WTC11 (cell line): ENCODE data around the gene GRK2.

Experiments used
- FOXJ3 ChIP-seq: sonication (generic); formaldehyde crosslinking; IDR thresholded peaks from 2 replicates; pipeline ENCODE4 v1.9.0; 2021; ENCODE audit warnings: missing genetic modification reagents, mild to moderate bottlenecking, borderline replicate concordance
- FOXK1 ChIP-seq: sonication (generic); formaldehyde crosslinking; IDR thresholded peaks from 2 replicates; pipeline ENCODE4 v1.8.0; 2022; ENCODE audit warnings: mild to moderate bottlenecking, moderate library complexity, missing genetic modification reagents
- KAT7 ChIP-seq: sonication (generic); formaldehyde crosslinking; IDR thresholded peaks from 2 replicates; pipeline ENCODE4 v1.8.1; 2023; ENCODE audit warnings: missing genetic modification reagents, mild to moderate bottlenecking, borderline replicate concordance
- OVOL2 ChIP-seq: fragments of 250-450 bp; sonication (Bioruptor Pico); IDR thresholded peaks from 2 replicates; pipeline ENCODE4 v1.9.0; 2021; ENCODE audit warnings: mild to moderate bottlenecking, borderline replicate concordance
- RELA ChIP-seq: sonication (generic); formaldehyde crosslinking; IDR thresholded peaks from 2 replicates; pipeline ENCODE4 v1.8.1; 2022; ENCODE audit warnings: missing genetic modification reagents, mild to moderate bottlenecking, borderline replicate concordance
- SP1 ChIP-seq: sonication (generic); formaldehyde crosslinking; conservative IDR thresholded peaks from 2 replicates; pipeline ENCODE4 v1.8.1; 2022; ENCODE audit warnings: missing genetic modification reagents
- TCF7 ChIP-seq: sonication (generic); formaldehyde crosslinking; IDR thresholded peaks from 2 replicates; pipeline ENCODE4 v1.8.0; 2022; ENCODE audit warnings: mild to moderate bottlenecking, low read depth, missing genetic modification reagents, moderate library complexity
- TEAD4 ChIP-seq: sonication (generic); formaldehyde crosslinking; IDR thresholded peaks from 2 replicates; pipeline ENCODE4 v1.8.0; 2022; ENCODE audit warnings: mild to moderate bottlenecking, missing genetic modification reagents
- TF ChIP-seq, protein P1 (sequence below): sonication (generic); formaldehyde crosslinking; IDR thresholded peaks from 2 replicates; pipeline ENCODE4 v1.8.1; 2023; ENCODE audit warnings: mild to moderate bottlenecking, missing genetic modification reagents, borderline replicate concordance
- TF ChIP-seq, protein P2 (sequence below): fragments of 200-600 bp; IDR thresholded peaks from 2 replicates; pipeline ENCODE4 v1.8.0; 2022; ENCODE audit warnings: antibody characterized with exemption
- TF ChIP-seq, protein P3 (sequence below): sonication (generic); formaldehyde crosslinking; IDR thresholded peaks from 2 replicates; pipeline ENCODE4 v1.8.0; 2022; ENCODE audit warnings: missing genetic modification reagents
- TF ChIP-seq, protein P4 (sequence below): sonication (generic); formaldehyde crosslinking; IDR thresholded peaks from 2 replicates; pipeline ENCODE4 v1.8.0; 2022; ENCODE audit warnings: mild to moderate bottlenecking, missing genetic modification reagents
- TF ChIP-seq, protein P5 (sequence below): sonication (generic); formaldehyde crosslinking; conservative IDR thresholded peaks from 2 replicates; pipeline ENCODE4 v1.8.1; 2023; ENCODE audit warnings: mild to moderate bottlenecking, low read depth, missing genetic modification reagents, moderate library complexity

DNA sequence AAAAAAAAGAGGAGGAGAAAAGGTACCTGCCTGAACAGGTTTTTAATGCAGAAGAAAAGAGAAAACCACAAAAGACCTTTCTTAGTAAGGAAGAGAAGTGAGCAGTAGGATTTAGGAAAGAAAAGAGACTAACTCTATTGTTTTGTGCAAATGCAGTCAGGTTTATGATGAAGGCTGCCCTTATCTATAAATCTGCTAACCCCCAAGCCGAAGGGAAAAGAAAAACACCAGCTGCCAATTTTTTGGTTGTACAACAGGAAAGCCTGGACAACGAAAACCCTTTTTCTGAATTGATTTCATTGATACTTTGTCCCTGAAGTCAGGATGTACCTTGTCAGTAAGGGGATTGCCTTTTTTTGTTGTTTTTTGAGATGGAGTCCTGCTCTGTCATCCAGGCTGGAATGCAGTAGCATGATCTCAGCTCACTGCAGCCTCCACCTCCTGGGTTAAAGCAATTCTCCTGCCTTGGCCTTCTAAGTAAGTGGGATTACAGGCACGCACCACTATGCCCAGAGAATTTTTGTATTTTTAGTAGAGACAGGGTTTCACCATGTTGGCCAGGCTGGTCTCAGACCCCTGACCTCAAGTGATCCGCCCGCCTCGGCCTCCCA is 65.9 kb downstream of the GRK2 start:
- TF ChIP-seq FOXK1 (CRISPR knock-in tag): no peak
- TF ChIP-seq, protein P1, sequence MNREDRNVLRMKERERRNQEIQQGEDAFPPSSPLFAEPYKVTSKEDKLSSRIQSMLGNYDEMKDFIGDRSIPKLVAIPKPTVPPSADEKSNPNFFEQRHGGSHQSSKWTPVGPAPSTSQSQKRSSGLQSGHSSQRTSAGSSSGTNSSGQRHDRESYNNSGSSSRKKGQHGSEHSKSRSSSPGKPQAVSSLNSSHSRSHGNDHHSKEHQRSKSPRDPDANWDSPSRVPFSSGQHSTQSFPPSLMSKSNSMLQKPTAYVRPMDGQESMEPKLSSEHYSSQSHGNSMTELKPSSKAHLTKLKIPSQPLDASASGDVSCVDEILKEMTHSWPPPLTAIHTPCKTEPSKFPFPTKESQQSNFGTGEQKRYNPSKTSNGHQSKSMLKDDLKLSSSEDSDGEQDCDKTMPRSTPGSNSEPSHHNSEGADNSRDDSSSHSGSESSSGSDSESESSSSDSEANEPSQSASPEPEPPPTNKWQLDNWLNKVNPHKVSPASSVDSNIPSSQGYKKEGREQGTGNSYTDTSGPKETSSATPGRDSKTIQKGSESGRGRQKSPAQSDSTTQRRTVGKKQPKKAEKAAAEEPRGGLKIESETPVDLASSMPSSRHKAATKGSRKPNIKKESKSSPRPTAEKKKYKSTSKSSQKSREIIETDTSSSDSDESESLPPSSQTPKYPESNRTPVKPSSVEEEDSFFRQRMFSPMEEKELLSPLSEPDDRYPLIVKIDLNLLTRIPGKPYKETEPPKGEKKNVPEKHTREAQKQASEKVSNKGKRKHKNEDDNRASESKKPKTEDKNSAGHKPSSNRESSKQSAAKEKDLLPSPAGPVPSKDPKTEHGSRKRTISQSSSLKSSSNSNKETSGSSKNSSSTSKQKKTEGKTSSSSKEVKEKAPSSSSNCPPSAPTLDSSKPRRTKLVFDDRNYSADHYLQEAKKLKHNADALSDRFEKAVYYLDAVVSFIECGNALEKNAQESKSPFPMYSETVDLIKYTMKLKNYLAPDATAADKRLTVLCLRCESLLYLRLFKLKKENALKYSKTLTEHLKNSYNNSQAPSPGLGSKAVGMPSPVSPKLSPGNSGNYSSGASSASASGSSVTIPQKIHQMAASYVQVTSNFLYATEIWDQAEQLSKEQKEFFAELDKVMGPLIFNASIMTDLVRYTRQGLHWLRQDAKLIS: no peak
- TF ChIP-seq, protein P2, sequence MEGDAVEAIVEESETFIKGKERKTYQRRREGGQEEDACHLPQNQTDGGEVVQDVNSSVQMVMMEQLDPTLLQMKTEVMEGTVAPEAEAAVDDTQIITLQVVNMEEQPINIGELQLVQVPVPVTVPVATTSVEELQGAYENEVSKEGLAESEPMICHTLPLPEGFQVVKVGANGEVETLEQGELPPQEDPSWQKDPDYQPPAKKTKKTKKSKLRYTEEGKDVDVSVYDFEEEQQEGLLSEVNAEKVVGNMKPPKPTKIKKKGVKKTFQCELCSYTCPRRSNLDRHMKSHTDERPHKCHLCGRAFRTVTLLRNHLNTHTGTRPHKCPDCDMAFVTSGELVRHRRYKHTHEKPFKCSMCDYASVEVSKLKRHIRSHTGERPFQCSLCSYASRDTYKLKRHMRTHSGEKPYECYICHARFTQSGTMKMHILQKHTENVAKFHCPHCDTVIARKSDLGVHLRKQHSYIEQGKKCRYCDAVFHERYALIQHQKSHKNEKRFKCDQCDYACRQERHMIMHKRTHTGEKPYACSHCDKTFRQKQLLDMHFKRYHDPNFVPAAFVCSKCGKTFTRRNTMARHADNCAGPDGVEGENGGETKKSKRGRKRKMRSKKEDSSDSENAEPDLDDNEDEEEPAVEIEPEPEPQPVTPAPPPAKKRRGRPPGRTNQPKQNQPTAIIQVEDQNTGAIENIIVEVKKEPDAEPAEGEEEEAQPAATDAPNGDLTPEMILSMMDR: no peak
- TF ChIP-seq TCF7 (CRISPR knock-in tag): no peak
- no peak for TF ChIP-seq RELA (CRISPR knock-in tag)
- no peak for TF ChIP-seq TEAD4 (CRISPR knock-in tag)
- no peak for TF ChIP-seq KAT7
- no peak for TF ChIP-seq FOXJ3 (CRISPR knock-in tag)
- TF ChIP-seq, protein P3, sequence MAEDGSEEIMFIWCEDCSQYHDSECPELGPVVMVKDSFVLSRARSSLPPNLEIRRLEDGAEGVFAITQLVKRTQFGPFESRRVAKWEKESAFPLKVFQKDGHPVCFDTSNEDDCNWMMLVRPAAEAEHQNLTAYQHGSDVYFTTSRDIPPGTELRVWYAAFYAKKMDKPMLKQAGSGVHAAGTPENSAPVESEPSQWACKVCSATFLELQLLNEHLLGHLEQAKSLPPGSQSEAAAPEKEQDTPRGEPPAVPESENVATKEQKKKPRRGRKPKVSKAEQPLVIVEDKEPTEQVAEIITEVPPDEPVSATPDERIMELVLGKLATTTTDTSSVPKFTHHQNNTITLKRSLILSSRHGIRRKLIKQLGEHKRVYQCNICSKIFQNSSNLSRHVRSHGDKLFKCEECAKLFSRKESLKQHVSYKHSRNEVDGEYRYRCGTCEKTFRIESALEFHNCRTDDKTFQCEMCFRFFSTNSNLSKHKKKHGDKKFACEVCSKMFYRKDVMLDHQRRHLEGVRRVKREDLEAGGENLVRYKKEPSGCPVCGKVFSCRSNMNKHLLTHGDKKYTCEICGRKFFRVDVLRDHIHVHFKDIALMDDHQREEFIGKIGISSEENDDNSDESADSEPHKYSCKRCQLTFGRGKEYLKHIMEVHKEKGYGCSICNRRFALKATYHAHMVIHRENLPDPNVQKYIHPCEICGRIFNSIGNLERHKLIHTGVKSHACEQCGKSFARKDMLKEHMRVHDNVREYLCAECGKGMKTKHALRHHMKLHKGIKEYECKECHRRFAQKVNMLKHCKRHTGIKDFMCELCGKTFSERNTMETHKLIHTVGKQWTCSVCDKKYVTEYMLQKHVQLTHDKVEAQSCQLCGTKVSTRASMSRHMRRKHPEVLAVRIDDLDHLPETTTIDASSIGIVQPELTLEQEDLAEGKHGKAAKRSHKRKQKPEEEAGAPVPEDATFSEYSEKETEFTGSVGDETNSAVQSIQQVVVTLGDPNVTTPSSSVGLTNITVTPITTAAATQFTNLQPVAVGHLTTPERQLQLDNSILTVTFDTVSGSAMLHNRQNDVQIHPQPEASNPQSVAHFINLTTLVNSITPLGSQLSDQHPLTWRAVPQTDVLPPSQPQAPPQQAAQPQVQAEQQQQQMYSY (CRISPR knock-in tag): no peak
- no peak for TF ChIP-seq OVOL2 (CRISPR knock-in tag)
- TF ChIP-seq, protein P4, sequence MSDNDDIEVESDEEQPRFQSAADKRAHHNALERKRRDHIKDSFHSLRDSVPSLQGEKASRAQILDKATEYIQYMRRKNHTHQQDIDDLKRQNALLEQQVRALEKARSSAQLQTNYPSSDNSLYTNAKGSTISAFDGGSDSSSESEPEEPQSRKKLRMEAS (CRISPR knock-in tag): no peak
- TF ChIP-seq, protein P5, sequence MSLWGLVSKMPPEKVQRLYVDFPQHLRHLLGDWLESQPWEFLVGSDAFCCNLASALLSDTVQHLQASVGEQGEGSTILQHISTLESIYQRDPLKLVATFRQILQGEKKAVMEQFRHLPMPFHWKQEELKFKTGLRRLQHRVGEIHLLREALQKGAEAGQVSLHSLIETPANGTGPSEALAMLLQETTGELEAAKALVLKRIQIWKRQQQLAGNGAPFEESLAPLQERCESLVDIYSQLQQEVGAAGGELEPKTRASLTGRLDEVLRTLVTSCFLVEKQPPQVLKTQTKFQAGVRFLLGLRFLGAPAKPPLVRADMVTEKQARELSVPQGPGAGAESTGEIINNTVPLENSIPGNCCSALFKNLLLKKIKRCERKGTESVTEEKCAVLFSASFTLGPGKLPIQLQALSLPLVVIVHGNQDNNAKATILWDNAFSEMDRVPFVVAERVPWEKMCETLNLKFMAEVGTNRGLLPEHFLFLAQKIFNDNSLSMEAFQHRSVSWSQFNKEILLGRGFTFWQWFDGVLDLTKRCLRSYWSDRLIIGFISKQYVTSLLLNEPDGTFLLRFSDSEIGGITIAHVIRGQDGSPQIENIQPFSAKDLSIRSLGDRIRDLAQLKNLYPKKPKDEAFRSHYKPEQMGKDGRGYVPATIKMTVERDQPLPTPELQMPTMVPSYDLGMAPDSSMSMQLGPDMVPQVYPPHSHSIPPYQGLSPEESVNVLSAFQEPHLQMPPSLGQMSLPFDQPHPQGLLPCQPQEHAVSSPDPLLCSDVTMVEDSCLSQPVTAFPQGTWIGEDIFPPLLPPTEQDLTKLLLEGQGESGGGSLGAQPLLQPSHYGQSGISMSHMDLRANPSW (CRISPR knock-in tag): no peak
- TF ChIP-seq SP1: no peak
